Endometrium (tissue), 2 donors: ENCODE results near the gene MLX.
"Not testable (repeated sequence)": the region's sequence is repeated elsewhere in the genome, so short reads cannot be mapped to it uniquely, and the experiment has no call there.

ENCODE experiments used
- FAIRE-seq: peaks from 2 replicates; lab custom pipeline; 2012; peaks lifted over from hg19 to GRCh38; lab: Jason Lieb, UNC
- donor health status: control.
- donor health status: control.

Gene MLX

DNA sequence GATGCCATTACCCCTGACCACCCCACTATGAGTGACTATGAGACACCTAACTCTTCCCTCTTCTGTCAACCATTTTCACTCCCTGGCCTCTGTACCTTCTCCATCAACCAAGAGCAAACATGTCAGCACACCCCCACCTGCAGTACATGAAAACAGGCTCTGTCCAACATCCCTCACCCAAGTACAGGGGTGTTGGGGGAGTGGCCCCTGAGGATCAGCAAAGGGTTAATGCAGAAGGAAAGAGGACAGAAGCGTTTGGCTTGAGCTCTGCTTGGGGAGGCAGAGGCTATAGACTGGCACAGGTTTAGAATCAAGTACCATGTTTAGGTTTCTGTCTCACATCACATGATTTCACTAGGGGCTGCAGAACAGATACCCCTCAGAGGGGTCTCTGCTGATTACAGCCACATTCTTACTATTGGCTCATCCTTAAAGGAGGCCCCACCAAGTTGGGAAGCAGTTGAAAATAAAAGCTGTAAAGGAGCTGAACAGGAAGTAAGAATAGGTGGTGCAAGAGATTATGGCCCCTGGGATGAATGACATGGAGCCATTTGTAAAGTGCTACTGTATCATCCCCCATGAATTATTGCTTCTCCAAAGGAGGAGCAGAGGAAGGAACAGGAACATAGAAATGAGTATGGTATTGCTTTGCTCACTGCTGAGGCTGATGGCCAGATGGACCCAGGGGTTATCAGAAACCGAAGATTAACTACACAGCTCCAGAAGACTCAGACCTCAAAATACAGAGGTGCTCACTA is 13.1 kb downstream of the MLX start:
- FAIRE-seq: no peak

DNA sequence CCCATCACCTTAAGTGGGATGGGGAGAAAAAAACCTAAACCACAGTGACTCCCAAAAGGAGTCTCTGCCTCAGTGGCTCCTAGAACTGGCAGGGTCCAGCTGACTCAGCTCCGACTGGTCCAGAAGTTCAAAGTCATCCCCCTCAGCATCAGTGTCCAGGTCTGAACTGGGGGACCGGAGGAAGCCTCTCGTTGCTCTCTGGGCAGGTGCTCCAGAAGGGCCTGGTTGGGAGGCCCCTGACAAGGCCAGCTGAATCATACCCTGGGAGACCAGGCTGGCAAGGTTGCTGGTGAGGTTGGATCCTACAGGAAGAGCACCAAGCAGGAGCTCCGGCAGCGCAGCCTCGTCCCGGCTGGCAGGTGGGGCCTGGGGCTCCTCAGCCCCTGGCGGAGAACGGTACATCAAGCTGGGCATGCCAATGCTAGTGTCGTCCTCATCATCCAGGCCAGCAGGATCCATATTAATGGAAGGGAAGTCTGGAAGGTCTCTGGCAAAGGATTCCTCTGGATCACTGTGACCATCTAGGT is 14.9 kb downstream of the MLX start:
- FAIRE-seq: no peak

DNA sequence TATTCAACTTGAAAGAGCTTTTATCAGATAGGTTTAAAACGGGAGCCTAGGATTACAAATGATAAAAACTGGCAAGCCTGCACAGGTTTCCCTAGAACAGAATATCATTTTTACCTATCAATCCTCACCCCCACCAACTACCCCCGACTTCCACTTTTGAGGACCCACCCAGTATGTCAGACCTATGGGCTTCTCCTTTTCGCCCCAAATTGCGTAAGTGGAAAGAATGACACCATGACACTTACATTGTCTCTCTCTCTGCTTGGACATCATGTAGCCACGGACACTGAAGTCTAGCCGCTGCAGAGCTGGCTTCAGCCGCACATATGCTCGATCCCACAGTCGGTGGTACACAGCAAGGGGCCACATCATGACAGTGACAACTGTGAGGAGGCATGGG is 18.0 kb downstream of the MLX start:
- no peak for FAIRE-seq

DNA sequence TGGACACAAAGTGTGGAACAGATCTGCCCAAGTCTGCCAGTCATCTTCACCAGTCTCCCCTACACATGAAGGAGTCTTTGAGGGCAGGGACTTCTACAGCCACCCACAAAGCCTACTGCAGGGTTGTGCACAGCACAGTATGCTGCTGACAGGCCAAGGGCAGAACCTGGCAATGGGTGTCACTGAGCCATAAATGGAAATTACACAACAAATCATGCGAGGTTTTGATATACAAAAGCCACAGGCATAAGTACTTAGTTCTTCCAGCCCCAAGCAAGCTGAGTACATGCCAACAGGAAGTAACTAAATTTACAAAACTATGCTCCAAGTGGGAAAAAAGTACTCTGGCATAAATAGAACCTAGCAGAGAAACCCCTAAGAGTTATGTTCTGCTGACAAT is 18.5 kb downstream of the MLX start:
- FAIRE-seq: no peak

DNA sequence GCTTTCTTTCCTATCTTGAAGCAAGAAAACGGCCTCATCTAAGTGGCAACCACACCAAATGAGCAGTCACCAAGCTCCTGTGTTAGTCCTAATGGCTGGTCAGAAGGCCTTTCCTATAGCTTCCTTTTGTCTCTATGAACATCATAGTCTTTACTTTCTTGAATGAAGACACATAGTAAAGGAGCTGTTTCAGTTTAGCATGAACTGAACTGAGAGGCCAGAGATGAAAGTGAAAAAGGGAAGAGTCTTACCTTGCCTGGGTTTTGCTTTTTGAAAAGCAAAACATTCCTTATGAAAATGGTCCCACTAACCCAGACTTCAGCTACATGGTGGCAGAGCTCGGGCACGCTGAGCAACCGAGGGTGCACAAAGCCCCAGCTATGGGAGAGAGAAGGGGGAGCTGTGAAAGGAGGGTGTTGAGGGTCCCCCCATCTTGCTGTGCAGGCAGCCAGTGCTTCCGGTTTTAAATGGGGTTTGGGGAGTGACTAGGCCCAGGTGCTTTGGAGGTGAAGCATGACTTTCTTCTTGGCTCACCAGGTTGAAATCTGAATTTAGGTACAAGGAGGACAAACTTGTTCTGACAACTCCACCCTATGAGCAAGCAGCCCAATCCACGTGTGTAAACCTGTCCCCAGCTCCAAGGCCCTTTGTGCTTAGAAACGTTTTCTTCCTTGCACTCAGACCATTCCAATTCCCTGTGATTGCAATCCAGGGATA is 19.8 kb downstream of the MLX start:
- no peak for FAIRE-seq

DNA sequence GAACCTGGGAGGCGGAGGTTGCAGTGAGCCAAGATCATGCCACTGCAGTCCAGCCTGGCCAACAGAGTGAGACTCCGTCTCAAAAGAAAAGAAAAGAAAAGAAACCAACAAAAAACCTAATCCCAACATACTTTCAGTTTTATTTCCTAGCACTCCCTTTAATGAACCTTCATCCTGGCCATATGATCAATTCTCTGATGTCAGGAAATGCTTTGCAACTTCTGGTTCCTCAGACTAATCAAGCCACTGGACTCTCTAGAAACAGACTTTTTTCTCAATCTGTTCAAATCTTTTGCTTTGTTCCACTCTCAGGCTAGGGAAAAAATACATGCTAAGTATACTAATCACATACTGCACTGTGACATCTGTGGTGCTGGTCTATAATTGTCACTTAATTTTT is 24.0 kb downstream of the MLX start:
- FAIRE-seq: no peak

DNA sequence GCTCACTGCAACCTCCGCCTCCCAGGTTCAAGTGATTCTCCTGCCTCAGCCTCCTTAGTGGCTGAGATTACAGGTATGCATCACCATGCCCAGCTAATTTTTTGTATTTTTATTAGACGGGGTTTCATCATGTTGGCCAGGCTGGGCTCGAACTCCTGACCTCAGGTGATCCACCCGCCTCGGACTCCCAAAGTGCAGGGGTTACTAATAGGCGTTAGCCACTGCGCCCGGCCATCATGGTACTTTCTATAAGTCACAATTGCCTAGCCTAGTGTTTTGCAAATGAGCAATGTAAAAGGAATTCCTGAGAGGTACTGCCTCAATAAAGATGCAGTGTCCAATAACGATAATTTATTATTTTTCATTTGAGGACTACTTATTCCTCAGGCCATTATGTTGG is 24.5 kb downstream of the MLX start:
- no peak for FAIRE-seq

DNA sequence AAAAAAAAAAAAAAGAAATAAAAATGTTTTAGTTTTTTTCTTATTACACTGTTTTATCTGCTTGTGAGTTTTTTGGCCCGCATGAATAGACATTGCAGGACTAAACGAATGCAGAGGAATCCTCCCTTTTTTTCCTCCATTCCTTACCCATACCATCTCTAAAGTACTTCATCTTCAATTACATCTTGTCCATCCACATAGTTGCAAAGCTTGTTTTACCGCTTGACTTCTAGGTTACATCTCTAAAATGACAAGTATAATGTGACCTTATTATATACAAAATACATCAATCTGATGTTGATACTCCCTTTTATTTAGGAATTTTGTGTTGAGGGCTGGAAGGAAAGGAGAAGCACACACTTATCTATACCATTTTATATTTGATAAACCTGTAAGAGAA is 29.5 kb downstream of the MLX start:
- FAIRE-seq: no peak

DNA sequence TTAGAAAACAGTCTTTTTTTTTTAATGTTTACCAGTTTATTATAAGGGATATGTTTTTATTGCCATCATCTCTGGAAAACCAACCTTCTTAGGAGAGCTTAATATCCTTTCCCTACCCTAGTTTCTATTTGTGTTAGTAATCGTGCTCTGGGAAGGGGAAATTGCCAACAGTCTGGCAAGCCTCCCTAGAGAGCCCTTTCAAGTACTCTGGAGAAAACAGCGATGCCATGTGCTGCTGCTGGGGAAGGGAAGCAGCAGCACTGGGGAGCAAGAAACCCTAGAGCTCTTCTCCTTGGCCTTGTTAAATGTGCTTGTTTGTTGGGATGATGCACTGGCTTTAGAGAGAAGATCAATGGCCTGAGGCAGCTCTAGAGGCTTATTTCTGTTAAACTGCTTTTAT is 32.0 kb downstream of the MLX start:
- FAIRE-seq: no peak

DNA sequence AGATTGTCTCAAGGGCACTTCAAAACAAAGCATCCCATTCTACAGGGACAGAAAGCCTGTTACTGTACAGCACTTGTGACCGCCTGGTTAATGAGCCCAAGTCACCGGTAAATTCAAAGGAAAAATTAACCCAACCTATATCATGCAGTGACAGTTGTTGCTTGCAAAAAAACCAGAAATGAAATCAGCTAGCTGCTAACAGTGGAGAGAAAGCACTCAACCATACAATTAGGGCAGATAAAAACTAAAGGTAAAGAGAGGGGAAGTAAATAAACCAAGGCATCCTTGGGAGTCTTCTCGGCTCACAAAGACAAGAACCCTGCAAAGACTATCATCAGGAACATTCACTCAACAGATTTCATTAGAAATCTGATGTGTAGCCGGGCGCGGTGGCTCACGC is 36.4 kb downstream of the MLX start:
- no peak for FAIRE-seq

DNA sequence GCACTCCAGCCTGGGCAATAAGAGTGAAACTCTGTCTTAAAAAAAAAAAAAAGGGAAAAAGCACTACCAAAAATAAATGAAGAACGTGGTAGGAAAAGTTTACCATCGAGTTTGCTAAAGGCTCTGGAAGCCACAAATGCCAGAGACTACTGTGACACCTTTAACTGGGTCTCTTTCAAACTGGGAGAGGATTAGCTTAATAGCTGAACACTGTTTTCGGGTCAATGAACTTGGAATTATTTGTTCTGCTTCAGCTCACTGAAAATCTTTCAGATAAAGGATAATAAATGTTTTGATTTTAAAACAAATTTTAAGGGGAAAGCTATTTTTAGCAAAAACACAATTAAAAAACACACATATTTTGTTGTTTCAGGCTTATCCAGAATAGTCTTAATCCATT is 40.9 kb downstream of the MLX start:
- FAIRE-seq: no peak

DNA sequence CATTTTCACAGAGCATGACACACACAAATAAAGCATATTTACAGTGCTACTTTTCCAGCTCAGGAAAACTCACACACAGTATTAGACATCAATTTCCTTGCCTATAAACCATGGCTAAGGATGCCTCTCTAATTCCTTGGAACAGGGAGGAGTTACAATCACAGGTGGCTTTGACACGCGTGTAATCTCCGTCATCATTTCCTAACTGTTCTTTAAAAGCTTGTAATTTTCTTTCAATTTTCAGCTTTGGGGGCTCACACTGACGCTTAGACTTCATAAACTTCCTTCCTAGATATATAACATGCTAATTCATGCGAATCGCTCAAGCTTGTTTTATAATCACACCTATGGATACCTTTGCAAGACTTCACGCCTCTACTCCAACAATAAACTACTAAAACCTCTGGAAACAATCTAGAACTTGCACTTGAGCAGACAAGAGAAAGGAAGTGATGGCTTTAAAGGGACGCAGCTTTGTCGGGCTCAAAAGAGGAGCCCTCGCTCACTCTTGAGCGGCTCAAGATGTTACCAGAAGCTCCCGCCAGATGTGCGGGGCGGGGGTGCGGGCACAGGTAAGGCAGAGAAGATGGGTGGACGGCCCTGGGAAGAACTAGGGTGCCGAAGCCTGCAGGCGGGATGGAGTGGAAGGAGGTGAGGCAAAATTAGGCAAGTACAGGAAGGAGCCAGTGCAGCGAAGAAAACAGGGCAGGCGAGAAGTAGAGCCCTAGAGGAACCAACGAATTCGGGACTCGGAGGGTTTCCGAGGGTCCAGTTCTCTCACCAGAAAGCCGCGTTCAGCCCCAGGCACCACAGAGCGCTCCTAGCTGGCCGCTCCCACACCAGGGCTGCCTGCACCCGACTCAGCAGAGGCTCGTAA is 41.6 kb downstream of the MLX start:
- FAIRE-seq: no peak

DNA sequence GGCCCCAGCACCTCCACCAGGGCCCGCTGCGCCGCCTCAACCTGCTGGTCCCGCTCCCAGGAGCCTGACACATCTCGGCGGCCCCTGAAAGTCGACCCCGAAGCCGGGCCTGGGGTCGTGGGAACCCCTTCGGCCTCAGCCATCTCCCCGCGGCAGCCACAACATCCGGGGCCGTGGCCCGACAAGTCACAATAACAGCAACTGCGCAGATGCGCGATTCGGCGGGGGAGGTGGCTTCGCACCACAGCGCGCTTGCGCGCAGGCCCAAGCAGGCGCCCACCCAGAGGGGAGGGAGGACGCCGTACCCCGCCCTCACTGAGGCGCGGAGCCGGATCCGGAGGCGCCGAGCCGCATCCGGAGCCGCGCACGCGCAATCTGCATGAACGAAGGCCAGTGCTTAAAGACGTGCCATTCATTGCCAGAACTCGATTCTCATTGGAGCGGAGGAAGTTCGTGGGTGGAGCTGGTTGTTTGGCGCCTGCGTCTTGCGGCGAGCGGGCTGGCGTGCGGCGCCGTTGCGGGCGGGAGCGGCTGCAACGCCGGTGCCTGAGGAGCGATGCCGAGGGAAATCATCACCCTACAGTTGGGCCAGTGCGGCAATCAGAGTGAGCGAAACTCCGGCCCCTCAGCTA is 42.4 kb downstream of the MLX start, which contains the start of the genes RETREG3 and TUBG1:
TSS of gene RETREG3 (minus strand) at position 193 of the 632 bp plus-strand sequence. CDS start at position 143, 50 bp downstream.
TSS of gene TUBG1 (plus strand) at position 502 of the 632 bp plus-strand sequence. CDS start at position 557, 55 bp downstream.
- peak; percentile 83 for FAIRE-seq

DNA sequence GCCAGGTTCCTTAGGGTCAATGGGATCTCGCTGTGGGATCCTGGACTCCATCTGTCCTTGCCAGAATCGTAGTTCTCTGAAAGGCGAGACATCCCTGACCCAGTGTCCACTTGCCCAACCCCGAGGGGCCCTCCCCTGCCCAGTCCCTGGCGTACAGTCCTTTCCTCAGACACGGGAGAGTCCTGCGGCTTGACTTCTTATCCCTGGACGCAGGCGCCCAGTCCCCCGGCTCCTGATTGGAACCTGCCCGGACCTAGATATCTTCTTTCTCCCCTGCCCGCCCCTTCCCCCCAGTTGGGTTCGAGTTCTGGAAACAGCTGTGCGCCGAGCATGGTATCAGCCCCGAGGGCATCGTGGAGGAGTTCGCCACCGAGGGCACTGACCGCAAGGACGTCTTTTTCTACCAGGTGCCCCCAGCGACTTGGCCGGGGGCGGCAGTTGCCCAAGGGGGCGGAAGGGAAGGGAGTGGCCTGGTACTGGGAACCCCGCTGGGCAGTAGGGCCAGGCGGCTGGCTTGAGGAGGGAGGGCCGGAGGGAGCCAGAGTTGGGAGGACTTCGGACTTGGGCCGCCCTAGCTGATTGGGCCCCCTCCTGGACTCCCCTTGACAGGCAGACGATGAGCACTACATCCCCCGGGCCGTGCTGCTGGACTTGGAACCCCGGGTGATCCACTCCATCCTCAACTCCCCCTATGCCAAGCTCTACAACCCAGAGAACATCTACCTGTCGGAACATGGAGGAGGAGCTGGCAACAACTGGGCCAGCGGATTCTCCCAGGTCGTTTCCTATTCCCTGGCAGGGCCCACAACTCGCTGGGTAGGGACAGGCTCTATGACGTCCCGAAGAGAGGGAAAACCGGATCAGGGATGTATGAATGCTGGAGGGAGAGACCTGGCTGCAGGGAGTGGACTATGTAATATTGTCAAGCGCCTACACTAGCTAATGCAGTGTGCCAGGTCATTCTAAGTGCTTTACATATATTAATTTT is 43.2 kb downstream of the MLX start:
- not testable (repeated sequence) for FAIRE-seq

DNA sequence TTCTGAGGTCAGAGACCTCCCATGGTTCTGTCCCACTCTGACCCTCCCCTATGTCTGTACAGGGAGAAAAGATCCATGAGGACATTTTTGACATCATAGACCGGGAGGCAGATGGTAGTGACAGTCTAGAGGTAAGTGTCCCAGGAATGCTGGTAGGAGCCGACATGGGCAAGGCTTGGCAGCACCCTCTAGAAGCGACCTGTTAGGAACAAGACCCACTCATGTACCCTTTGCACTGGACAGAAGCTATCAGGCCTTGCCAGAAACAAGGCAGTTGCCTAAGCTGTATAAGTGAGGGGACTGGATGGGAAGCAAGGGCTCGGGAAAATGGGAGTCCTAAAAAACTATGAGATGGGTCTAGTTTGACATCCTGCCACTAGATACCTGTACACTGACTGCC is 45.1 kb downstream of the MLX start:
- FAIRE-seq: no peak

DNA sequence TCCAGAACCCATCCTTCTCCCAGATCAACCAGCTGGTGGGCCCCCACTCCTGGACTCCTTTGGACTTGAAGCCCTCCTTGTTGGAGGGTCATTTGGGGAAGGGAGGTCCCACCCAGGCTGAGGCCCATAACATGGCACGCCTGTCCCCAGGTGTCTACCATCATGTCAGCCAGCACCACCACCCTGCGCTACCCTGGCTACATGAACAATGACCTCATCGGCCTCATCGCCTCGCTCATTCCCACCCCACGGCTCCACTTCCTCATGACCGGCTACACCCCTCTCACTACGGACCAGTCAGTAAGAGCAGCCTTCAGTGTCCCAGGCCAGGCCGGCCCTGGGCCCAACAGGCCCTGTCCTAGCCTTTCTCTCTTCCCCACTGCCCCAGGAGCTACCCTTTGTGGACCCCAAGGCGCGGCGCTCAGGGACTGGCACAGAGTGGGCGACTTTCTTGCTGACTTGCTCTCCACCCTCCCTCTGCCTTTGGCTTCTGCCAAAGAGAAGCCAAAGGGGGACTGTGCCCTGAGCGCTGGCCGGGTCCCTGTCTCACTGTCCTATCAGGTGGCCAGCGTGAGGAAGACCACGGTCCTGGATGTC is 46.9 kb downstream of the MLX start:
- no peak for FAIRE-seq

DNA sequence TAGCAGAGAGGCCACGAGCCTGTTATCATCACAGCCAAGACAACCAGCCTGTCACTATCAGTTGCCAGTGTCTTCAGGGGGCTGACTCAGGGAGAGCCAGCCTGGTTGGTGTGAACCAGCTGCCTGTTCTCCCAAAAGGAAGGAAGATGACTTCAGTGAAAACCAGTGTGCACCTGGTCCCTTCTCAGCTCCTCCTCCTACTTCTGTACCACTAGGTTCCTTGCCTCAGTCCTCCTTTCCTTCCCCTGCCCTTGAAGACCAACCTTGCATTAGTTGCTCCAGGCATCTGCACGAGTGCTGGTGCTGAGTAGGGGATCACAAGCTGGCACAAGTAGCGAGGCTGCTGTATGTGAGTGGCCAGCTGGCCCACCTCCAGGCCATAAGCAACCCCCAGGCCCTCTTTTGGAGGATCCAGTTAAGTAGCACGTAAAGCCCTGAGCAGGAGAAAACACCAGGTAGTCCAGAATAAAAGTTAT is 51.1 kb downstream of the MLX start:
- FAIRE-seq: no peak

DNA sequence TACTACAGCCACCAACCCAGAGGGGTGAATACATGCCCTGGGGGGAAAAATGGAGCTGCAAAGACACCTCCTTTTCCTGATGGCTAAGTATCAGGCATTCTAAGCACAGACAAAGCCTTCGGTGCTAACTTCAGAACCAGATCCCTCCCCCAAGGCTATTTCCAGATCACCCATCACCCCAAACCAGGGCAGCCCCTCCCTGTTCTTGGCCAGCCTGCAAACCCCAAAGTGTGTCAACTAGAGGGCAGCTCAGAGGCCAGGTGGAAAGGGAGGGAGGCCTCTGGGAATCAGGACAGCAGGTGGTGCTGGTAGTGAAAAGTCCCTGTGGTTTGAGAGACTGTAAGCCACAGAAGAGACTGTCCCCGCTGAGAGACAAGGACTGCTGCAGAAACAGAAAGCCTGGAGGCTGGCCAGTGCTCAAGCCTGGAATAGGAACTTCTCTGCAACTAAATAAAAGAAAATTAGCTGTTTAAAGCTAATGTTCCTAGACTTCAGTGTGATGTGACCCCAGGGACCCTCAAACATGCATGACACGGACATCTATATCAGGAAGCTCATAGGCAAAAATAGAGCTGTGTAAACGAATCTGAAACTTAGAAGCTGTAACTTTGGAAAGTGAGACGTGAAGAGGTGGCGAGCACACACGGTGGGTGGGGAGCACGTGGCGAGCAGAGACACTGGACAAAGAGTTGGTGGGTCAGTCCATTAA is 51.7 kb downstream of the MLX start:
- FAIRE-seq: no peak

DNA sequence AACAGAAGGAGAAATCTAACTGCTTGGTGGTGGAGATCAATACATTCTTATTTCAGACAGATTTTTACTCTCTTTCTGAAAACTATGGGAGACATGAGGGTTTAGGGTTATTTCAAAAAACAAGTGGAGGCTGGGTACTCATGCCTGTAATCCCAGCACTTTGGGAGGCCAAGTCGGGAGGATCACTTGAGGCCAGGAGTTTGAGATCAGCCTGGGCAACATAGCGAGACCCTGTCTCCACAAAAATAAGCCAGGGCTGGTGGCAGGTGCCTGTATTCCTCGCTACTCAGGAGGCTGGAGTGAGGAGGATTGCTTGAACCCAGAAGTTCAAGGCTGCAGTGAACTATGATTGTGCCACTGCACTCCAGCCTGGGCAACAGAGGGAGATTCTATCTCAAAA is 55.1 kb downstream of the MLX start:
- FAIRE-seq: not testable (repeated sequence)
